ENCODE results near the gene IGSF6.

IGSF6 gene

DNA sequence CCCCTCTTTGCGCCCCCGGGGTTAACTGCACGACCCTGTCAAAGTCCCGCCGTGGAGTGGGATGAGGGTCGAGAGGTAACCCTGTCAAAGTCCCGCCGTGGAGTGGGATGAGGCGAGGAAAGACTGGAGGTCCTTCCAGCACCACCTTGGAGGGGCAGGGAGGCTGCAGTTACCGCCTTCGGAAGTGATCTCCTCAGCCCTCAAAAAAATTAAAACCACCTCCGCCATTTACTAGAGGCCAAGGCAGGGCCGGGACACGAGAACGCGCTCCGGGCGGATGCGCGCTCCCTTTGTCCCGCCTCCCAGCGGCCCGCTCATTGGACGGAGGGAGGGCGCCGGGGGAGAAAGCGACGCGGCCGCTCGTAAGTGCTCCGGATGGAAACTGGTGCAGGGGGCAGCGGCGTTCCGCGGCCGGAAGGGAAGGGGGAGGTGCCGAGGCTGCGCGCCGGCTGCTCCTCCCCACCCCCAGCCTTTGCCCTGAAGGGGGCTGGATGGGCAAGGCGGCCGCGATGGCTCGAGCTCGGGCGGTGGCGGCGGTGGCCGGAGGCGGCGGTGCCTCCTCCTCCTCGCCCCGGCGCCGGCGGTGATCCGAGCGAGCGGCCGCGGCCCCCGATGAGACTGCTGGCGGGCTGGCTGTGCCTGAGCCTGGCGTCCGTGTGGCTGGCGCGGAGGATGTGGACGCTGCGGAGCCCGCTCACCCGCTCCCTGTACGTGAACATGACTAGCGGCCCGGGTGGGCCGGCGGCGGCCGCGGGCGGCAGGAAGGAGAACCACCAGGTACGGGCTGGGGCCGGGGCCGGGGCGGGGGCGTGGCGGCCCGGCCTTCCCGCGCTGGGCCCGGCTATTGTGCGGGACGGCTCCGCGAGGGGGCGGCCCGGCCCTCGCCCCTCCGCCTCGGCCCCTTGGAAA lies 53.0 kb downstream of the IGSF6 start, which contains the start of gene METTL9 (continued):
- peak; percentile 60; the same call in 1 of the 2 replicates for TF ChIP-seq ZBTB20 (tag by site-specific recombination; IDR thresholded peaks at IDR 0.05)
- TF ChIP-seq ZNF394 (tag by site-specific recombination; IDR thresholded peaks at IDR 0.05; ENCODE audit: borderline replicate concordance): peak; percentile 82
- TF ChIP-seq SP2 (tag by site-specific recombination; IDR thresholded peaks at IDR 0.05): peak; percentile 96
- TF ChIP-seq, protein P1, sequence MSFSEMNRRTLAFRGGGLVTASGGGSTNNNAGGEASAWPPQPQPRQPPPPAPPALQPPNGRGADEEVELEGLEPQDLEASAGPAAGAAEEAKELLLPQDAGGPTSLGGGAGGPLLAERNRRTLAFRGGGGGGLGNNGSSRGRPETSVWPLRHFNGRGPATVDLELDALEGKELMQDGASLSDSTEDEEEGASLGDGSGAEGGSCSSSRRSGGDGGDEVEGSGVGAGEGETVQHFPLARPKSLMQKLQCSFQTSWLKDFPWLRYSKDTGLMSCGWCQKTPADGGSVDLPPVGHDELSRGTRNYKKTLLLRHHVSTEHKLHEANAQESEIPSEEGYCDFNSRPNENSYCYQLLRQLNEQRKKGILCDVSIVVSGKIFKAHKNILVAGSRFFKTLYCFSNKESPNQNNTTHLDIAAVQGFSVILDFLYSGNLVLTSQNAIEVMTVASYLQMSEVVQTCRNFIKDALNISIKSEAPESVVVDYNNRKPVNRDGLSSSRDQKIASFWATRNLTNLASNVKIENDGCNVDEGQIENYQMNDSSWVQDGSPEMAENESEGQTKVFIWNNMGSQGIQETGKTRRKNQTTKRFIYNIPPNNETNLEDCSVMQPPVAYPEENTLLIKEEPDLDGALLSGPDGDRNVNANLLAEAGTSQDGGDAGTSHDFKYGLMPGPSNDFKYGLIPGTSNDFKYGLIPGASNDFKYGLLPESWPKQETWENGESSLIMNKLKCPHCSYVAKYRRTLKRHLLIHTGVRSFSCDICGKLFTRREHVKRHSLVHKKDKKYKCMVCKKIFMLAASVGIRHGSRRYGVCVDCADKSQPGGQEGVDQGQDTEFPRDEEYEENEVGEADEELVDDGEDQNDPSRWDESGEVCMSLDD (tag by site-specific recombination; IDR thresholded peaks at IDR 0.05): no peak
- TF ChIP-seq, protein P2, sequence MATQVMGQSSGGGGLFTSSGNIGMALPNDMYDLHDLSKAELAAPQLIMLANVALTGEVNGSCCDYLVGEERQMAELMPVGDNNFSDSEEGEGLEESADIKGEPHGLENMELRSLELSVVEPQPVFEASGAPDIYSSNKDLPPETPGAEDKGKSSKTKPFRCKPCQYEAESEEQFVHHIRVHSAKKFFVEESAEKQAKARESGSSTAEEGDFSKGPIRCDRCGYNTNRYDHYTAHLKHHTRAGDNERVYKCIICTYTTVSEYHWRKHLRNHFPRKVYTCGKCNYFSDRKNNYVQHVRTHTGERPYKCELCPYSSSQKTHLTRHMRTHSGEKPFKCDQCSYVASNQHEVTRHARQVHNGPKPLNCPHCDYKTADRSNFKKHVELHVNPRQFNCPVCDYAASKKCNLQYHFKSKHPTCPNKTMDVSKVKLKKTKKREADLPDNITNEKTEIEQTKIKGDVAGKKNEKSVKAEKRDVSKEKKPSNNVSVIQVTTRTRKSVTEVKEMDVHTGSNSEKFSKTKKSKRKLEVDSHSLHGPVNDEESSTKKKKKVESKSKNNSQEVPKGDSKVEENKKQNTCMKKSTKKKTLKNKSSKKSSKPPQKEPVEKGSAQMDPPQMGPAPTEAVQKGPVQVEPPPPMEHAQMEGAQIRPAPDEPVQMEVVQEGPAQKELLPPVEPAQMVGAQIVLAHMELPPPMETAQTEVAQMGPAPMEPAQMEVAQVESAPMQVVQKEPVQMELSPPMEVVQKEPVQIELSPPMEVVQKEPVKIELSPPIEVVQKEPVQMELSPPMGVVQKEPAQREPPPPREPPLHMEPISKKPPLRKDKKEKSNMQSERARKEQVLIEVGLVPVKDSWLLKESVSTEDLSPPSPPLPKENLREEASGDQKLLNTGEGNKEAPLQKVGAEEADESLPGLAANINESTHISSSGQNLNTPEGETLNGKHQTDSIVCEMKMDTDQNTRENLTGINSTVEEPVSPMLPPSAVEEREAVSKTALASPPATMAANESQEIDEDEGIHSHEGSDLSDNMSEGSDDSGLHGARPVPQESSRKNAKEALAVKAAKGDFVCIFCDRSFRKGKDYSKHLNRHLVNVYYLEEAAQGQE (tag by site-specific recombination; IDR thresholded peaks at IDR 0.05): peak; percentile 74; the same call in 1 of the 2 replicates
- TF ChIP-seq ZNF416 (tag by site-specific recombination; IDR thresholded peaks at IDR 0.05): no peak
- 0 out of 2 replicates have a peak, but pooled peaks have one; percentile 19 for TF ChIP-seq MEIS1 (CRISPR knock-in tag; IDR thresholded peaks at IDR 0.05; ENCODE audit: borderline replicate concordance)
- peak; percentile 76 for TF ChIP-seq ZNF24 (tag by site-specific recombination; IDR thresholded peaks at IDR 0.05)
- no peak for TF ChIP-seq ZNF292 (tag by site-specific recombination; IDR thresholded peaks at IDR 0.05; ENCODE audit: borderline replicate concordance, low read depth)
- TF ChIP-seq GLI4 (tag by site-specific recombination; IDR thresholded peaks at IDR 0.05): peak; percentile 84; the same call in 1 of the 2 replicates
- TF ChIP-seq, protein P3, sequence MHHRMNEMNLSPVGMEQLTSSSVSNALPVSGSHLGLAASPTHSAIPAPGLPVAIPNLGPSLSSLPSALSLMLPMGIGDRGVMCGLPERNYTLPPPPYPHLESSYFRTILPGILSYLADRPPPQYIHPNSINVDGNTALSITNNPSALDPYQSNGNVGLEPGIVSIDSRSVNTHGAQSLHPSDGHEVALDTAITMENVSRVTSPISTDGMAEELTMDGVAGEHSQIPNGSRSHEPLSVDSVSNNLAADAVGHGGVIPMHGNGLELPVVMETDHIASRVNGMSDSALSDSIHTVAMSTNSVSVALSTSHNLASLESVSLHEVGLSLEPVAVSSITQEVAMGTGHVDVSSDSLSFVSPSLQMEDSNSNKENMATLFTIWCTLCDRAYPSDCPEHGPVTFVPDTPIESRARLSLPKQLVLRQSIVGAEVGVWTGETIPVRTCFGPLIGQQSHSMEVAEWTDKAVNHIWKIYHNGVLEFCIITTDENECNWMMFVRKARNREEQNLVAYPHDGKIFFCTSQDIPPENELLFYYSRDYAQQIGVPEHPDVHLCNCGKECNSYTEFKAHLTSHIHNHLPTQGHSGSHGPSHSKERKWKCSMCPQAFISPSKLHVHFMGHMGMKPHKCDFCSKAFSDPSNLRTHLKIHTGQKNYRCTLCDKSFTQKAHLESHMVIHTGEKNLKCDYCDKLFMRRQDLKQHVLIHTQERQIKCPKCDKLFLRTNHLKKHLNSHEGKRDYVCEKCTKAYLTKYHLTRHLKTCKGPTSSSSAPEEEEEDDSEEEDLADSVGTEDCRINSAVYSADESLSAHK (tag by site-specific recombination; IDR thresholded peaks at IDR 0.05): peak; percentile 69; the same call in 1 of the 2 replicates
- no peak for TF ChIP-seq ZNF548 (tag by site-specific recombination; IDR thresholded peaks at IDR 0.05)
- TF ChIP-seq ZSCAN30 (tag by site-specific recombination; IDR thresholded peaks at IDR 0.05): peak; percentile 97
- TF ChIP-seq ZNF624 (tag by site-specific recombination; IDR thresholded peaks at IDR 0.05): no peak
- peak; percentile 60 for TF ChIP-seq IKZF3 (tag by site-specific recombination; IDR thresholded peaks at IDR 0.05)
- no peak for TF ChIP-seq ZNF211 (tag by site-specific recombination; IDR thresholded peaks at IDR 0.05; ENCODE audit: low read depth)
- TF ChIP-seq OVOL3 (tag by site-specific recombination; IDR thresholded peaks at IDR 0.05): no peak
- peak; percentile 79 for TF ChIP-seq ZBTB17 (tag by site-specific recombination; IDR thresholded peaks at IDR 0.05)
- peak; percentile 69 for TF ChIP-seq GLIS1 (tag by site-specific recombination; IDR thresholded peaks at IDR 0.05)
- peak; percentile 94 for TF ChIP-seq ZEB2 (tag by site-specific recombination; IDR thresholded peaks at IDR 0.05)
- no peak for TF ChIP-seq BCL11A (tag by site-specific recombination; IDR thresholded peaks at IDR 0.05; ENCODE audit: low read depth)
- TF ChIP-seq, protein P4, sequence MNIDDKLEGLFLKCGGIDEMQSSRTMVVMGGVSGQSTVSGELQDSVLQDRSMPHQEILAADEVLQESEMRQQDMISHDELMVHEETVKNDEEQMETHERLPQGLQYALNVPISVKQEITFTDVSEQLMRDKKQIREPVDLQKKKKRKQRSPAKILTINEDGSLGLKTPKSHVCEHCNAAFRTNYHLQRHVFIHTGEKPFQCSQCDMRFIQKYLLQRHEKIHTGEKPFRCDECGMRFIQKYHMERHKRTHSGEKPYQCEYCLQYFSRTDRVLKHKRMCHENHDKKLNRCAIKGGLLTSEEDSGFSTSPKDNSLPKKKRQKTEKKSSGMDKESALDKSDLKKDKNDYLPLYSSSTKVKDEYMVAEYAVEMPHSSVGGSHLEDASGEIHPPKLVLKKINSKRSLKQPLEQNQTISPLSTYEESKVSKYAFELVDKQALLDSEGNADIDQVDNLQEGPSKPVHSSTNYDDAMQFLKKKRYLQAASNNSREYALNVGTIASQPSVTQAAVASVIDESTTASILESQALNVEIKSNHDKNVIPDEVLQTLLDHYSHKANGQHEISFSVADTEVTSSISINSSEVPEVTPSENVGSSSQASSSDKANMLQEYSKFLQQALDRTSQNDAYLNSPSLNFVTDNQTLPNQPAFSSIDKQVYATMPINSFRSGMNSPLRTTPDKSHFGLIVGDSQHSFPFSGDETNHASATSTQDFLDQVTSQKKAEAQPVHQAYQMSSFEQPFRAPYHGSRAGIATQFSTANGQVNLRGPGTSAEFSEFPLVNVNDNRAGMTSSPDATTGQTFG (tag by site-specific recombination; IDR thresholded peaks at IDR 0.05; ENCODE audit: borderline replicate concordance): no peak
- TF ChIP-seq ZSCAN23 (tag by site-specific recombination; IDR thresholded peaks at IDR 0.05): peak; percentile 84; the same call in 1 of the 2 replicates
- TF ChIP-seq ZFHX2 (tag by site-specific recombination; conservative IDR thresholded peaks at IDR 0.05): peak; percentile 72
- no peak for TF ChIP-seq ZNF473 (tag by site-specific recombination; IDR thresholded peaks at IDR 0.05)
- no peak for TF ChIP-seq ZNF658 (tag by site-specific recombination; IDR thresholded peaks at IDR 0.05)

All from HEK293 (cell line).